Measurements from ENCODE around the gene SETD2. TPM values are rescaled to one million over a fixed set of nuclear protein-coding genes. Genes with fewer than 3 reads are reported as not detected.

SETD2 gene
- total RNA-seq, 1 experiment from 2014 or later = 38.0 TPM

DNA sequence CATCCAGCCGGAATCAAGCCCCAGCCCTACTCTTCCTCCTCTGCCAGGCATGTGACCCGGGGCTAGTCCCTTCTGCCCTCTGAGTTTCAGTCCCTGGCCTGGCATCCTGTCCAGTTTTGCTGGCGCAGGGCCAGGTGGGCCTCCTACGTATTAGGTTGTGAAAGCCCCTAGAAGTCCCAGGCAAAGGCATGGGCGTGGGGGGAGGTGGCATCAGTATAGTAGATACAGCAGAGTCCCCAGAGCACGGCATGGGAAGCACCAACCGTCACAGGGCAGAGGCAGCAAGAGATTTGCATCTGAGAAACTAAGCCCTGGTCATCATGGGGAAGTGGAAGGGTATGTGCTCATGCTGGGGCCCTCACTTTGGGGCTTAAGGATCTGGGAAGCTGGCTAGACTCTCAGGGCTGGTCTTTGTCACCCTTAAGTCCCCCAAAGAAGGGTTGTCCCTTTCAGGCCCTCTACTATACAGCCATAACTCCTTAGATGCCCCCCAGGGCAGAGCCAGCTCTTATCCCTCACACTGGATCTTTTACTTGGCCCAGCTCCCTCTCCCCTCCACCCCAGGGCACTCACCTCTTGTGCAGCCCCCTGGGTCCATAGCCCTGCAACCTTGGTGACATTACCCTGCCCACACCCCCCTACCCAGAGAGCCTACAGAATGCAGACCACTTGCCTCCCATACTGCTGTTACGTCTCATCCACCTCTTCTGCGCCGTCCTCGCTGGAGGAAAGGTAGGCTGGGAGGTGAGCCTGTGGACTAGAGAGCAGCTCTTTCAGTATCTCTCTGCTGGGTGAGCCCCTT is 173.1 kb downstream of the SETD2 start:
- H3K4me1 Mint-ChIP-seq (ENCODE audit: insufficient read depth, unreplicated experiment) = peaks cover 12% of the 10 kb centered on the region
- no peaks in the 10 kb centered on the region for H3K27me3 Mint-ChIP-seq (ENCODE audit: insufficient read depth, unreplicated experiment)
- CTCF ChIA-PET = interaction anchor here (0.6 to 1.1 kb wide), 2 partner anchors 9 to 30 kb away, joined by 4 to 7 read pairs; no protein-coding TSS in a partner anchor
- POLR2A ChIA-PET = no interaction called here
- H3K27ac Mint-ChIP-seq (ENCODE audit: low read depth, unreplicated experiment) = no peak overlapping the region
- no peak for DNase-seq (ENCODE audit: unreplicated experiment)
- H3K4me3 Mint-ChIP-seq (ENCODE audit: unreplicated experiment) = no peak overlapping the region
- H3K36me3 Mint-ChIP-seq (ENCODE audit: insufficient read depth, unreplicated experiment) = peaks cover 4% of the 10 kb centered on the region
- no peaks in the 10 kb centered on the region for H3K9me3 Mint-ChIP-seq (ENCODE audit: unreplicated experiment)
- TF ChIP-seq, protein P1, sequence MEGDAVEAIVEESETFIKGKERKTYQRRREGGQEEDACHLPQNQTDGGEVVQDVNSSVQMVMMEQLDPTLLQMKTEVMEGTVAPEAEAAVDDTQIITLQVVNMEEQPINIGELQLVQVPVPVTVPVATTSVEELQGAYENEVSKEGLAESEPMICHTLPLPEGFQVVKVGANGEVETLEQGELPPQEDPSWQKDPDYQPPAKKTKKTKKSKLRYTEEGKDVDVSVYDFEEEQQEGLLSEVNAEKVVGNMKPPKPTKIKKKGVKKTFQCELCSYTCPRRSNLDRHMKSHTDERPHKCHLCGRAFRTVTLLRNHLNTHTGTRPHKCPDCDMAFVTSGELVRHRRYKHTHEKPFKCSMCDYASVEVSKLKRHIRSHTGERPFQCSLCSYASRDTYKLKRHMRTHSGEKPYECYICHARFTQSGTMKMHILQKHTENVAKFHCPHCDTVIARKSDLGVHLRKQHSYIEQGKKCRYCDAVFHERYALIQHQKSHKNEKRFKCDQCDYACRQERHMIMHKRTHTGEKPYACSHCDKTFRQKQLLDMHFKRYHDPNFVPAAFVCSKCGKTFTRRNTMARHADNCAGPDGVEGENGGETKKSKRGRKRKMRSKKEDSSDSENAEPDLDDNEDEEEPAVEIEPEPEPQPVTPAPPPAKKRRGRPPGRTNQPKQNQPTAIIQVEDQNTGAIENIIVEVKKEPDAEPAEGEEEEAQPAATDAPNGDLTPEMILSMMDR (IDR thresholded peaks at IDR 0.05; ENCODE audit: unreplicated experiment) = no peak
- intact Hi-C loops (cut with micrococcal nuclease) = no loop called here
- BruUV-seq (replicated peaks) = no TSS peak

DNA sequence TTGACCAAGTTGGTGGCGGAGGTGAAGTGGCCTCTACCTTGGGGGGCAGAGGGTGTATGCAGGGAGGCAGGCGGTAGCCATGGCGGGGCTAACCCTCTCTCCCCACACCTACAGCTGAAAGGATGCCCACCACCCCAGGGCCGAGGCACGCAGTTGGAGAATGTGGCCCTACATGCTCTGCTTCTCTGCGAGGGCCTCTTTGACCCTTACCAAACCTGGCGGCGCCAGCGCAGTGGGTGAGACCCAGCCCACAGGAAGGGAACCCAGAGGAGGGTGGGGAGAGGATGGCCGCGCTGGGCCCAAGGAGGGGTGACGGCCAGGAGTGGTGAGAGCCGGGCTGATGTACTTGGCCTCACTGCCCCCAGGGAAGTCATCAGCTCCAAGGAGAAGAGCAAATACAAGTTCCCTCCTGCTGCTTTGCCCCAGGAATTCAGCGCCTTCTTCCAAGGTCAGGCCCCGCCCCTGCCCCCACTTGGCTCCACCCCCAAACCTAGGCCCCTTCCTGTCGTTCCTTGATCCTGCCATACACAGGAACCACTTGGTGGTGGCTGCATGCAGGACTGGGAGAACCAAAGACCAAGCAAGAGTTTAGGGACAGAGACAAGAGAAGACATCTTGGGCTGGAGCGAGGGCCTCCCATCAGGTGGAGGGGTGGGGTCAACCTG is 174.6 kb downstream of the SETD2 start:
- CTCF ChIA-PET = no interaction called here
- Mint-ChIP-seq H3K27ac (ENCODE audit: low read depth, unreplicated experiment) (no peak overlapping the region), H3K27me3 (ENCODE audit: insufficient read depth, unreplicated experiment) (no peaks in the 10 kb centered on the region), H3K36me3 (ENCODE audit: insufficient read depth, unreplicated experiment) (peaks cover 4% of the 10 kb centered on the region), H3K4me1 (ENCODE audit: insufficient read depth, unreplicated experiment) (peaks cover 12% of the 10 kb centered on the region), H3K9me3 (ENCODE audit: unreplicated experiment) (no peaks in the 10 kb centered on the region), H3K4me3 (ENCODE audit: unreplicated experiment) (no peak overlapping the region)
- intact Hi-C loops (cut with micrococcal nuclease) = no loop called here
- no TSS peak for BruUV-seq (replicated peaks)
- TF ChIP-seq, protein P1 (IDR thresholded peaks at IDR 0.05; ENCODE audit: unreplicated experiment) = no peak
- POLR2A ChIA-PET = no interaction called here
- DNase-seq (ENCODE audit: unreplicated experiment) = no peak

DNA sequence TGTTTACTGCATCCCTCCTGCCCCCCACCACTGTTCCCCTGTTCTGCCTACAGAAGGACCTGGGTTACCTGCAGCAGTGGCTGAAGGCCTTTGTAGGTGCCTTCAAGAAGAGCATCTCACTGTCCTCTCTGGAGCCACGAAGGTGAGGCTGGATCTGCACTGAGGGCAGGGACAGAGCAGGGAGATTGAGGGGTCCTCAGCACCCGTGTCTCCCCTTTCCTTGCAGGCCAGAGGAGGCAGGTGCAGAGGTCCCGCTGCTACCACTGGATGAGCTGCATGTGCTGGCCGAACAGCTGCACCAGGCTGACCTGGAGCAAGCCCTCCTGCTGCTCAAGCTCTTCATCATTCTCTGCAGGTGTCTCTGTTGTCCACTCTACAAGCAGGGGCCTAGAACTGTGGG is 175.3 kb downstream of the SETD2 start:
- peaks cover 4% of the 10 kb centered on the region for H3K36me3 Mint-ChIP-seq (ENCODE audit: insufficient read depth, unreplicated experiment)
- POLR2A ChIA-PET = no interaction called here
- H3K27ac Mint-ChIP-seq (ENCODE audit: low read depth, unreplicated experiment) = no peak overlapping the region
- CTCF ChIA-PET = no interaction called here
- BruUV-seq (replicated peaks) = no TSS peak
- TF ChIP-seq, protein P1 (IDR thresholded peaks at IDR 0.05; ENCODE audit: unreplicated experiment) = no peak
- H3K27me3 Mint-ChIP-seq (ENCODE audit: insufficient read depth, unreplicated experiment) = no peaks in the 10 kb centered on the region
- peaks cover 12% of the 10 kb centered on the region for H3K4me1 Mint-ChIP-seq (ENCODE audit: insufficient read depth, unreplicated experiment)
- no peak overlapping the region for H3K4me3 Mint-ChIP-seq (ENCODE audit: unreplicated experiment)
- intact Hi-C loops (cut with micrococcal nuclease) = no loop called here
- no peaks in the 10 kb centered on the region for H3K9me3 Mint-ChIP-seq (ENCODE audit: unreplicated experiment)
- DNase-seq (ENCODE audit: unreplicated experiment) = no peak

DNA sequence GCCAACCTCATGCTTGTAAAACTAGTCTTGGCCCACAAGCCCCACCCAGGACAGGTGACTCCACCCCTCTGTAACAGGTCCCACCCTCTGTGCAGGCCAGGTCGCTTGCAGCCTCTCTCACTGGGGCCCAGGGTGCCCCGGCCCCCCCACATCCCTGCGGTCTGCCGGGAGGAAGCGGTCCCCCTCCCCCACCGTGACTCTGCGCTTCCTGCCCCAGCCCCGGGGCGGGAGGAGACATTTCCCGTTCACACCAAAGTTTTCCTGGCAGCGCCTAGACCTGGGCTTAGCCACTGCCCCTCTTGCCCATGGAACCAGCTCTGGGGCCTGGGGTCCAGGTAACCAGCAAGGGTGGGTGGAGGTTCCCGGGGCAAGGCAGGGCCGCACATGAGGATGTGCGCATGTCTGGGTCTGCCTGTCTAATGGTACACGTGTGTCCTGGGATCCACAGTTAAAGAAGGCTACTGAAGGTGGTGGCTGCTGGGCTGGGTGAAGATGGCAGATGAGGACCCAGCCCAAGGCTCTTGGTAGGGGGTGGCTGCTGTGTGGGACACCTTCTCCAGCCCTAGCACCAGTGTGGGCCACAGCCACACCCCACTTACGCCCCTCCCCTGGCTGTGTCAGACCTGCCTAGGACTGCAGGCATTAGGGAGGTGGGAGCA is 176.0 kb downstream of the SETD2 start:
- H3K4me1 Mint-ChIP-seq (ENCODE audit: insufficient read depth, unreplicated experiment) = peaks cover 12% of the 10 kb centered on the region
- no peaks in the 10 kb centered on the region for H3K27me3 Mint-ChIP-seq (ENCODE audit: insufficient read depth, unreplicated experiment)
- DNase-seq (ENCODE audit: unreplicated experiment) = peak; percentile 74
- ChIA-PET POLR2A (no interaction called here), CTCF (interaction anchor here (1.6 kb wide), 1 partner anchor 11 kb away, joined by 5 read pairs; no protein-coding TSS in a partner anchor)
- peak overlapping the region; percentile 31 for H3K27ac Mint-ChIP-seq (ENCODE audit: low read depth, unreplicated experiment)
- intact Hi-C loops (cut with micrococcal nuclease) = no loop called here
- H3K9me3 Mint-ChIP-seq (ENCODE audit: unreplicated experiment) = no peaks in the 10 kb centered on the region
- peaks cover 4% of the 10 kb centered on the region for H3K36me3 Mint-ChIP-seq (ENCODE audit: insufficient read depth, unreplicated experiment)
- no TSS peak for BruUV-seq (replicated peaks)
- no peak overlapping the region for H3K4me3 Mint-ChIP-seq (ENCODE audit: unreplicated experiment)
- TF ChIP-seq, protein P1 (IDR thresholded peaks at IDR 0.05; ENCODE audit: unreplicated experiment) = no peak
